Suprapubic skin (tissue), 4 donors: ENCODE data around the gene ZFP3. TPM values are rescaled to one million over a fixed set of nuclear protein-coding genes. Genes with fewer than 3 reads are reported as not detected.
"Not testable (repeated sequence)": the region's sequence is repeated elsewhere in the genome, so short reads cannot be mapped to it uniquely, and the experiment has no call there.

Experiments
- DNase-seq, 2 donors: peaks; one replicate each; pipeline ENCODE4 v3.0.0-alpha.2; 2019; ENCODE audit warnings: low spot score in 2 of 2
- H3K27ac ChIP-seq: fragments of 200-600 bp; sonication (generic); one replicate; pipeline ENCODE4 v1.5.1; 2019
- H3K27me3 ChIP-seq: fragments of 200-600 bp; sonication (generic); one replicate; pipeline ENCODE4 v1.5.1; 2019
- H3K36me3 ChIP-seq: fragments of 200-600 bp; sonication (generic); one replicate; pipeline ENCODE4 v1.5.1; 2019
- H3K4me1 ChIP-seq: fragments of 200-600 bp; sonication (generic); one replicate; pipeline ENCODE4 v1.5.1; 2019
- H3K4me3 ChIP-seq: fragments of 200-600 bp; sonication (generic); one replicate; pipeline ENCODE4 v1.5.1; 2019; ENCODE audit warnings: mild to moderate bottlenecking
- H3K9me3 ChIP-seq: fragments of 200-600 bp; sonication (generic); one replicate; pipeline ENCODE4 v1.5.1; 2019
- CTCF ChIP-seq, 2 donors: fragments of 200-600 bp in 1 of 2; fragments of 450-650 bp in 1 of 2; sonication (generic) in 1 of 2; IDR thresholded peaks; one replicate each; pipeline ENCODE4 v1.5.1; 2016 to 2019; ENCODE audit warnings: antibody characterized with exemption in 2 of 2, mild to moderate bottlenecking in 1 of 2, moderate library complexity in 1 of 2
- EP300 ChIP-seq: sonication (generic); formaldehyde crosslinking; IDR thresholded peaks from one replicate; pipeline ENCODE4 v1.6.1; 2017; ENCODE audit warnings: antibody characterized with exemption
- POLR2A ChIP-seq, 2 donors: fragments of 450-650 bp; IDR thresholded peaks; one replicate each; pipeline ENCODE4 v1.6.1; 2017; ENCODE audit warnings: antibody characterized with exemption in 2 of 2, mild to moderate bottlenecking in 2 of 2, moderate library complexity in 2 of 2
- POLR2AphosphoS5 ChIP-seq, 3 donors: sonication (generic); formaldehyde crosslinking; IDR thresholded peaks; one replicate each; pipeline ENCODE4 v1.6.1; 2017; ENCODE audit warnings: antibody characterized with exemption in 3 of 3
- WGBS: methylation state at CpG from one replicate; pipeline ENCODE4 v1.1.5; 2018; 5-methylcytosine and 5-hydroxymethylcytosine counted together
- total RNA-seq, 4 donors: library from RNA; depleted of rRNA; stranded (reverse); fragments of >200 nt; gene quantifications; one replicate each; pipeline ENCODE4 v1.1.0, GENCODE V29; 2016

ZFP3 gene
- total RNA-seq, 4 donors from 2014 or later: 2.7 to 6.2 (median 4.4) TPM

DNA sequence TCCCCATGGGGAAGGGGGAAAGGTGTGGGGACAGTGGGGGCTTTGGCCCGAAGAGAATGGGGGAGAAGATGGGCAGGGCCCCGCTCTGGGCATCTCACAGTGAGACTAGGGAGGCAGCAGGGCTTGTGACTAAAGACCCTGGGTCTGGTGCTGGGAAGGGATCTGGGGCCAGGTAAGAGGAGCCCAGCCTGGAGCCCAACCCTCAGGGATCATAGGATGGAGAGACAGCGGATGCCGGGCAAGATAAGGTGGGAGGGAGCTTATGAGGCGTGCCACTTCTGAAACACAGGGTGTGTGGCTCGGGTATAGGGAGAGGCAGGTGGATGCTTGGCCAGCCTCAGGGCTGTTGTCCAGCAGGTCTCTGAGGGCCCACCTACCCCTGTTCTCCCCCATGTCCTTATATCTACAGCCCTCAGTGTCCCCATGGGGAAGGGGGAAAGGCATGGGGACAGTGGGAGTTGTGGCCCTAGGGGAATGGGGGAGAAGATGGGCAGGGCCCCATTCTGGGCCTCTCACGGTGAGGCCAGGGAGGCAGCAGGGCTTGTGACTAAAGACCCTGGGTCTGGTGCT is 53.0 kb downstream of the ZFP3 start:
- TF ChIP-seq CTCF (IDR thresholded peaks at IDR 0.05): no peak
- no peak for TF ChIP-seq POLR2A (IDR thresholded peaks at IDR 0.05)
- TF ChIP-seq EP300: no peak
- TF ChIP-seq POLR2AphosphoS5 (IDR thresholded peaks at IDR 0.05): no peak
- no peaks in the 10 kb centered on the region for H3K36me3 ChIP-seq
- peak in 1 of 2 donors; percentile 34 for DNase-seq

DNA sequence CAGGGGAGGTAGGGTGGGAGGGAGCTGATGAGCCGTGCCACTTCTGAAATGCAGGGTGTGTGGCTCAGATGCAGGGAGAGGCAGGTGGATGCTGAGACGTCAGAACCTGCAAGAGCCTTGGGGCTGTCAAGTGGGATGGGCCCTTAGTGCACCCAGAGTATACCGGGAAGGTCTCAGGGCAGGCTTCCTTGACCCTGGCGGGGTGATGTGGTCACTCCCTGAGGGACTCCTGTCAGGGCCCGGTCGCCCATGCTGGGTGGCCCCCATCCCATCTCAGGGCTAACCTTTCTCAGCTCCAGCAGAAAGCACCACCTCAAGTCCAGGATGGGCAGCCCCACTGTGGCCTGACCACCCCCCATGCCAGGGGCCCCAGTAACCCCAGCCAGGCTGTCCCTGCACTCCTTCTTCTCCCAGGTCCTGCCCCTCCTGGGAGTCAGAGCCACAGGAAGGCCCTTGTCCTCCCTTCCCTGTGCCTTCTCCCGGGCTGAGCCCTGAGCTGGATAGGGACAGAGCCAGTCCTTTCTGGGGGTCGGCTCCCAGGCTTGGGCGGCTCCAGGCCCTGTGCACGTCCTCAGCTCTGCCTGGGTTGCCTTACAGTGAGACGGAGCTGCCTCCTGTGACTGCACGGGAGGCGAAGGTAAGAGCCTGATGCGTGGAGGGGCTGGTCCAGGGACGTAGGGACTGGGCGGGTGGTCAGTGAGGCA is 53.7 kb downstream of the ZFP3 start:
- 87% methylated on average over 6 of the region's 16 CpGs for WGBS
- DNase-seq: peak in 1 of 2 donors; percentile 41

More for the DNA sequence above, 53.0 kb downstream of the ZFP3 start:
- no peak overlapping the region for H3K27ac ChIP-seq
- no peak overlapping the region for H3K4me3 ChIP-seq
- 87% methylated on average over 7 of the region's 7 CpGs for WGBS
- H3K9me3 ChIP-seq: no peaks in the 10 kb centered on the region
- H3K27me3 ChIP-seq: peaks cover 9% of the 10 kb centered on the region
- H3K4me1 ChIP-seq: no peaks in the 10 kb centered on the region

GRCh38 chr17:5132503-5133225 is 54.4 kb downstream of the ZFP3 start:
- 89% methylated on average over 10 of the region's 15 CpGs for WGBS

More for the DNA sequence above, 53.7 kb downstream of the ZFP3 start:
- H3K4me3 ChIP-seq, H3K9me3 ChIP-seq, H3K36me3 ChIP-seq, H3K27me3 ChIP-seq, H3K4me1 ChIP-seq, H3K27ac ChIP-seq: not testable (repeated sequence)

DNA sequence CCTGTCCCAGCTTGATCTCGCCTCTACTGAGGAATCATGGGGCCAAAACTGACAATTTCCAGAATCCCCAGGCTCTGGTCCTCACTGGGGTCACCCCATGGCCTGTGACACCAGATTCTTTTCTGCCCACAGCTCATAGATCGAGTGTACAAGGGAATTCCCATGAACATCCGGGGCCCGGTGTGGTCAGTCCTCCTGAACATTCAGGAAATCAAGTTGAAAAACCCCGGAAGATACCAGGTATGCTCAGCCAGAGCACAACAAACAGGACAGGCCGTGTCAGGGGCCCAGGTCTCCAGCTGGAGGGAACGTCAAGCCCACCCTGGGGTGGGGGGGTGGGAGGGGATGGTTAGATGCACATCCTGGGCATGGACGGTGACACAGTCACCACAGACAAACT is 55.0 kb downstream of the ZFP3 start:
- 91% methylated on average over 8 of the region's 8 CpGs for WGBS
- no peaks in the 10 kb centered on the region for H3K36me3 ChIP-seq
- H3K9me3 ChIP-seq: no peaks in the 10 kb centered on the region
- H3K4me1 ChIP-seq: no peaks in the 10 kb centered on the region
- no peak overlapping the region for H3K4me3 ChIP-seq
- no peak overlapping the region for H3K27ac ChIP-seq
- no peaks in the 10 kb centered on the region for H3K27me3 ChIP-seq
- DNase-seq: peak; percentile 20 to 37
- TF ChIP-seq POLR2A (IDR thresholded peaks at IDR 0.05): no peak

More at GRCh38 chr17:5132503-5133225, 54.4 kb downstream of the ZFP3 start:
- H3K9me3 ChIP-seq, H3K4me3 ChIP-seq, H3K36me3 ChIP-seq, H3K4me1 ChIP-seq, H3K27ac ChIP-seq, H3K27me3 ChIP-seq: not testable (repeated sequence)
- DNase-seq: peak in 1 of 2 donors; percentile 49

DNA sequence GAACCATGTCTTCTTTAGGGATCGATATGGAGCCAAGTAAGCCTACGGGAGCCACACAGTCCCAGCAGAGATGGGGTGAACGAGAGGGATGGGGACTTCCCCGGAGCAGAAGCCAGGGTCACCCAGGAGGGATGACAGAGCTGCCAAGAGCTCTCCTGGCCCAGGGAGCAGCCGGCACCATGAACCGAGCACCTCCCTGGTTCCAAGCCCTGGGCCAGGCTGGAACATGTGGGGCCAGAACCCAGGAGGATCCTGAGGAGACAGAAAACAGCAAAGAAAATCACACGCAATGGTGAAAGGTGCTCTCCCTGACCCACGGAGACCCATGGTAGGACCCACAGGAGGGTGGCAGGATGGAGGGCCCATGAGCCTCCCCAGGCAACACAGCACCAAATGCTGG is 55.7 kb downstream of the ZFP3 start:
- WGBS: 96% methylated on average over 6 of the region's 8 CpGs
- H3K4me1 ChIP-seq, H3K27ac ChIP-seq, H3K9me3 ChIP-seq, H3K27me3 ChIP-seq, H3K36me3 ChIP-seq, H3K4me3 ChIP-seq: not testable (repeated sequence)
- peak in 1 of 2 donors; percentile 25 for DNase-seq

DNA sequence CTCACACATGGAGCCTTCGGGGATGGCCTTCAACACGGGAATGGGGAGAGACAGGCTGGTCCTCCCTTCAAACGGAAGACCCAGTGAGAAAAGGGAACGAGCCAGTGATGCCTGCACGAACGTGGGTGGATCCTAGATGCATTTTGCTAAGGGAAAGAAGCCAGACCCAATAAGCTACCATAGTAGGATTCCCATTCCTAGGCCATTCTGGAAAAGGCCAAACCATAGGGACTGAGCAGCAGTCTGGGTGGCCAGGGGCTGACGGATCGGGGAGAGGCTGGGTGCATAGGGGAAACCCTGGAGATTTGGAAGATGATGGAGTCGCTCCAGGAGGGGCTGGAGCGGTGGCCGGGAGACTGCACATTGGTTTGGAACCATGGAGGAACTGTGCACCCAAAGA is 56.3 kb downstream of the ZFP3 start:
- not testable (repeated sequence) for H3K4me1 ChIP-seq, DNase-seq, H3K36me3 ChIP-seq, H3K9me3 ChIP-seq, H3K27me3 ChIP-seq, H3K27ac ChIP-seq, H3K4me3 ChIP-seq
- WGBS: 81% methylated on average over 11 of the region's 11 CpGs

- not testable (repeated sequence) for H3K27ac ChIP-seq, H3K9me3 ChIP-seq, H3K4me3 ChIP-seq, H3K27me3 ChIP-seq, DNase-seq, H3K4me1 ChIP-seq, H3K36me3 ChIP-seq
- 81% methylated on average over 5 of the region's 8 CpGs for WGBS
Observed at GRCh38 chr17:5135131-5135712, 57.0 kb downstream of the ZFP3 start.

GRCh38 chr17:5135726-5136579 is 57.7 kb downstream of the ZFP3 start:
- TF ChIP-seq EP300 (no peak), CTCF (IDR thresholded peaks at IDR 0.05) (no peak)
- Histone ChIP-seq H3K4me3 (no peak overlapping the region), H3K4me1 (no peaks in the 10 kb centered on the region), H3K9me3 (no peaks in the 10 kb centered on the region), H3K27ac (no peak overlapping the region), H3K36me3 (no peaks in the 10 kb centered on the region), H3K27me3 (no peaks in the 10 kb centered on the region)
- 79% methylated on average over 5 of the region's 14 CpGs for WGBS
- no peak for DNase-seq

DNA sequence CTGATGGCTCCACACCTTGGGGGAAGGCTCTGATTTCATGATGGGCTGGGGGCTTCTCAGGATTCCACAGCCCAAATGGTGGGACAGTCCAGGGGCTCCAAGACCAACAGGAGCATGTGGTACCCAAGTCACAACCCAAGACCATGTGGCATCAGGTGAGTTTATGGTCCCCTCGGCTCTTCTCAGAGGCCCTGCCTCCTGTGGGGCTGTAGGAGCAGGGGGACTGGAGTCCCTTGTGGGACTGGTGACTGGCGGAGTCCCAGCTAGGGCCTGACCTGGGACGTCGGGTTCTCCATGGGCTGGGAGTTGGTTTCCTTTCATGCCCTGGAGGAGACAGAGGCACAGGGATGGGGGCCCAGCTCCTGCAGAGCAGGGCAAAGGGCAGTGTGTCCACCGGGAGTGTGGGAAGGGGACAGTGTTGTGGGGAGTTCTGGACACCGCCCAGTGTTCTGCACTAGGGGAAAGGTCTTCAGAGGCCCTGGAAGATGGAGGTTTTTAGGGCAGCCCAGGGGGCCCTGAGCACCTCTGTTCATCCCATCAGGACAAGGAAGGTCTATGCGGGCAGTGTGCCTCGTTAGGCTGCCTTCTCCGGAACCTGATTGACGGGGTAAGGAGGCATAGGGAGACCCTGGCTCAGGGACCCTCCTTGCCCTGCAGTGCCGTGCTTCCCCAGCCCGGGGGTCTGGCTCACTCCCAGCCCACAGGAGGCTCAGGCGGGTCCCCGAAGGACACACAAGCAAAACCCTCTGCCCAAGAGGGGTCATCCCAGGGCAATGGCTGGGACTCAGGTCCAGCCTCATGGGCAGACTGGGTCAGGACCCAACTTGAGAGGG is 58.5 kb downstream of the ZFP3 start:
- H3K27ac ChIP-seq, H3K9me3 ChIP-seq, H3K27me3 ChIP-seq, H3K4me3 ChIP-seq, H3K4me1 ChIP-seq, DNase-seq, H3K36me3 ChIP-seq: not testable (repeated sequence)
- 88% methylated on average over 11 of the region's 14 CpGs for WGBS
